Thymus (tissue), 11 donors: ENCODE measurements around the gene FAM32A. TPM values are rescaled to one million over a fixed set of nuclear protein-coding genes. Genes with fewer than 3 reads are reported as not detected.

Experiments
- DNase-seq, 9 donors: peaks; one replicate each; pipeline ENCODE4 v3.0.0-alpha.2; 2013; ENCODE audit warnings: low spot score in 9 of 9, low read depth in 6 of 9, missing footprints in 1 of 9
- H3K27ac ChIP-seq, 2 donors: one replicate each; pipeline ENCODE4 v1.5.1; 2013; ENCODE audit warnings: control low read depth in 1 of 2, low read depth in 1 of 2, low read length in 1 of 2, mild to moderate bottlenecking in 1 of 2, moderate library complexity in 1 of 2
- H3K27me3 ChIP-seq, 2 donors: one replicate each; pipeline ENCODE4 v1.5.1; 2013; ENCODE audit warnings: low read length in 1 of 2; ENCODE audit not compliant: control insufficient read depth in 2 of 2, insufficient read depth in 1 of 2
- H3K36me3 ChIP-seq, 2 donors: one replicate each; pipeline ENCODE4 v1.5.1; 2013; ENCODE audit warnings: low read length in 1 of 2, mild to moderate bottlenecking in 1 of 2, moderate library complexity in 1 of 2; ENCODE audit not compliant: control insufficient read depth in 2 of 2, insufficient read depth in 2 of 2
- H3K4me1 ChIP-seq, 2 donors: one replicate each; pipeline ENCODE4 v1.5.1; 2013; ENCODE audit warnings: low read length in 2 of 2; ENCODE audit not compliant: control insufficient read depth in 2 of 2, insufficient read depth in 2 of 2
- H3K4me3 ChIP-seq, 2 donors: one replicate each; pipeline ENCODE4 v1.5.1; 2013; ENCODE audit warnings: low read length in 2 of 2, control low read depth in 1 of 2, mild to moderate bottlenecking in 1 of 2
- H3K9me3 ChIP-seq, 2 donors: one replicate each; pipeline ENCODE4 v1.5.1; 2013; ENCODE audit warnings: low read length in 1 of 2, mild to moderate bottlenecking in 1 of 2; ENCODE audit not compliant: control insufficient read depth in 2 of 2, insufficient read depth in 1 of 2
- WGBS: extraction: QIAGEN DNeasy Blood & Tissue Kit; methylation state at CpG from one replicate; pipeline ENCODE4 v1.1.7; 2013; 5-methylcytosine and 5-hydroxymethylcytosine counted together
- polyA plus RNA-seq: library from polyadenylated mRNA; stranded (reverse); fragments of 200-250 nt; gene quantifications from one replicate; pipeline ENCODE4 v1.2.3, GENCODE V29; 2013
- total RNA-seq: library from RNA; stranded (reverse); fragments of 120-200 nt; gene quantifications from one replicate; pipeline ENCODE4 v1.2.4, GENCODE V29; 2013
- donor health status: healthy.

The FAM32A gene
- total and polyA plus RNA-seq, 2 donors = 94.2 to 106 TPM

GRCh38 chr19:16202320-16203255 lies 17.4 kb downstream of the FAM32A start:
- 93% methylated on average over 22 of the region's 22 CpGs for WGBS
- Histone ChIP-seq H3K27me3 (no peaks in the 10 kb centered on the region), H3K4me1 (peaks cover 0 to 23% of the 10 kb centered on the region in 2 donors), H3K9me3 (no peaks in the 10 kb centered on the region), H3K36me3 (peaks cover 59 to 69% of the 10 kb centered on the region in 2 donors), H3K4me3 (no peak overlapping the region), H3K27ac (no peak overlapping the region)
- DNase-seq = no peak

DNA sequence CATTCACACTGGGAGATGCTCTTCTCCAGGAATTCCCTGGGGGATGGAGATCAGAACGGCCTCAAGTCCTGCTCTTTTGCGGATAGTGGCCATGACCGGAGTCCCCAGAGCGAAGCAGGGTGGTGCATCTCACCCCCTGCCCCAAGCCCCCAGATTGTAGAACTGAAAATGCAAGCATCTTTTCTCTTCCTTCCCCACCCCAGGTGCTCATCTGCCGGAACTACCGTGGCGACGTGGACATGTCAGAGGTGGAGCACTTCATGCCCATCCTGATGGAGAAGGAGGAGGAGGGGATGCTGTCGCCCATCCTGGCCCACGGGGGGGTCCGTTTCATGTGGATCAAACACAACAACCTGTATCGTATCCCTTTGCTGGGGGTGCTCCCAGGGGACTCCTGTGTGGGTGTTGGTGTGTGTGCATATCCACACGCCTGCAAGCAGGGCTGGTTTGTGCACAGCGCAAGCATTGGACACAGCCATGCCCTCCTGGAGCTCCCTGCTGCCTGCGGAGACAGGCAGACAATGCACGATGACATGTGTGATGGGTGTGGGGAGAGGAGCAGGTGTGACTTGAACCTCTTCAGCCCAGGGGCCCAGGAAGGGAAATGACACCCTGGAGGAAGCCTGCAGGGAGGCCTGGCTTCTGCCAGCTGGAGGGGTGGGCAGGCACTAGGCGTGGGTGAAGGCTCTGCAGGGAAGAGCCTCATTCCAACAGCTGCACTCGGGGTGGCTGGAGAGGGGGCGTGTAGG lies 18.2 kb downstream of the FAM32A start:
- Histone ChIP-seq H3K27ac (no peak overlapping the region), H3K27me3 (no peaks in the 10 kb centered on the region), H3K4me1 (peaks cover 0 to 27% of the 10 kb centered on the region in 2 donors), H3K9me3 (no peaks in the 10 kb centered on the region), H3K36me3 (peaks cover 68 to 77% of the 10 kb centered on the region in 2 donors), H3K4me3 (no peak overlapping the region)
- no peak for DNase-seq
- 92% methylated on average over 19 of the region's 19 CpGs for WGBS

GRCh38 chr19:16204005-16204294 lies 18.7 kb downstream of the FAM32A start:
- WGBS = 96% methylated on average over 5 of the region's 5 CpGs
- H3K4me1 ChIP-seq = peaks cover 0 to 27% of the 10 kb centered on the region in 2 donors
- no peak for DNase-seq

DNA sequence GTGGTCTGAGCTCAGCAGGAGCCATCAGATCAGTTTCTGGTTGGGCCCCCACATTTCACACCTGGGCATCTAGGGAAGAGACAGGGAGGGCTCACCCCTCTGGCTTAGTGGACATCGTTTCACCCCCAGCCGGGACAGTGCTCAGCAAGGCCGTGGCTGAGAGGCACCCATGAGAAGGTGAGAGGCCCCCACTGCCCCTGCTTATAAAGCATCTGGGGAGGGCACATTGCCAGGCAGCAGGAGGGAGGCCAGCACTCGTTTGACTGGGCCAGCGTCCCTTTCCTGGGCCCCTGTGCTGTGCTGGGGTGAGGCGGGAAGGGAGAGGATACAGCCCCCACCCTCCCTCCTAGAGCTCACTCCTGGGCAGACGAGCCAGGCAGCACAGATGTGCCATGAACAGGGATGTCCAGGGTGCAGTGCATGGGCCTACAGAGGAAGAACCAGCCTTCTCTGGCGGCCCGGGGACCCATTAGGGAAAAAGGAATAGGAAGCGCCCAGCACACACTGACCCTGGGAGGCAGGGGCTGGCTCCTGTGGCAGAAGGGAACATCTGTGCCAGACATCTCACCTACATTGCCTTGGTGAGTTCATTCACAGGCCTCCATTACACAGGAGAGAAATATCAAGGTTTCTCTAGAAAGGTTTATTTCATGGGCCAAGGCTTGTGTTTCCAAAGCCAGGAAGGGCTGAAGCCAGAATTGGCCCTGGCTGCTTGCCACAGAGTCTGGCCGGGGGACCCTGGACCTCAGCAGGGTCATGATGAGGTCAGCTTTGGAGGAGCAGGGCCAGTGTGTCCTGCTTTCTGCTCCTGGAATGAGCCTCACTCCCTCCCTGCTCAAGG lies 20.2 kb downstream of the FAM32A start:
- DNase-seq = no peak
- Histone ChIP-seq H3K27me3 (no peaks in the 10 kb centered on the region), H3K27ac (no peak overlapping the region), H3K9me3 (no peaks in the 10 kb centered on the region), H3K36me3 (peaks cover 86 to 89% of the 10 kb centered on the region in 2 donors), H3K4me3 (no peak overlapping the region), H3K4me1 (peaks cover 0 to 25% of the 10 kb centered on the region in 2 donors)
- 98% methylated on average over 11 of the region's 11 CpGs for WGBS

More at GRCh38 chr19:16204005-16204294, 18.7 kb downstream of the FAM32A start:
- no peak overlapping the region for H3K4me3 ChIP-seq
- H3K27ac ChIP-seq = no peak overlapping the region
- no peaks in the 10 kb centered on the region for H3K9me3 ChIP-seq
- H3K27me3 ChIP-seq = no peaks in the 10 kb centered on the region
- peaks cover 73 to 82% of the 10 kb centered on the region in 2 donors for H3K36me3 ChIP-seq

- Histone ChIP-seq H3K9me3 (no peaks in the 10 kb centered on the region), H3K4me1 (peaks cover 0 to 25% of the 10 kb centered on the region in 2 donors), H3K36me3 (peaks cover 86 to 88% of the 10 kb centered on the region in 2 donors), H3K4me3 (no peak overlapping the region), H3K27ac (no peak overlapping the region), H3K27me3 (no peaks in the 10 kb centered on the region)
- WGBS = 98% methylated on average over 14 of the region's 14 CpGs
- DNase-seq = no peak
These were observed 20.9 kb downstream of the FAM32A start for GRCh38 chr19:16206046-16206605.

DNA sequence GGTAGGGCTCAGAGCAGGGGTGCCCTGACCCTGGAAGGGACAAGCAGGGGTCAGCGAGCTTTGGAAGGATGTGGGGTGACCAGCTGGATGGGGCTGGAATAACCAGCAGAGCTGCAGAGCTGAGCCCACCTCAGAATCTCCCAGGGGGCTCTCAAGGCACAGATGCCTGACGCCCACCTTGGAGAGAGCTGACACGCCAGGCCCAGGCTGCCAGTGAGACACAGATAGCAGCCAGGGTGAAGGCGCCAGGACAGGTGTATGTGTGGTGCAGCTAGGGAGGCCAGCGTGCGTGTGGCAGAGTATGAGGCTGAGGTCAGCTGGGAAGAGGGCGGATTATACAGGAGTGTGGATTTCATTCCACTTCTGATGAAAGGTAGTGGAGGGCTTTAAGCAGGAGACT lies 21.4 kb downstream of the FAM32A start:
- H3K27ac ChIP-seq = no peak overlapping the region
- WGBS = 98% methylated on average over 7 of the region's 7 CpGs
- peaks cover 86 to 92% of the 10 kb centered on the region in 2 donors for H3K36me3 ChIP-seq
- no peak overlapping the region for H3K4me3 ChIP-seq
- no peaks in the 10 kb centered on the region for H3K9me3 ChIP-seq
- H3K4me1 ChIP-seq = peaks cover 0 to 25% of the 10 kb centered on the region in 2 donors
- no peak for DNase-seq
- H3K27me3 ChIP-seq = no peaks in the 10 kb centered on the region

GRCh38 chr19:16207063-16207462 lies 21.9 kb downstream of the FAM32A start:
- no peak for DNase-seq
- Histone ChIP-seq H3K4me1 (peaks cover 0 to 25% of the 10 kb centered on the region in 2 donors), H3K9me3 (no peaks in the 10 kb centered on the region), H3K4me3 (no peak overlapping the region), H3K27ac (no peak overlapping the region), H3K27me3 (no peaks in the 10 kb centered on the region), H3K36me3 (peaks cover 87 to 88% of the 10 kb centered on the region in 2 donors)
- WGBS = 98% methylated on average over 10 of the region's 10 CpGs

GRCh38 chr19:16207490-16208025 lies 22.3 kb downstream of the FAM32A start:
- DNase-seq = no peak
- 94% methylated on average over 12 of the region's 12 CpGs for WGBS
- Histone ChIP-seq H3K4me1 (peaks cover 0 to 25% of the 10 kb centered on the region in 2 donors), H3K4me3 (no peak overlapping the region), H3K36me3 (peaks cover 84 to 86% of the 10 kb centered on the region in 2 donors), H3K27ac (peak overlapping the region in 1 of 2 donors; percentile 52), H3K27me3 (no peaks in the 10 kb centered on the region), H3K9me3 (no peaks in the 10 kb centered on the region)
